NCI-H2029 treated with DMSO at 0.1 percent for 48 hours (cell line): ENCODE measurements around the gene IFRD2.
"Not testable (repeated sequence)": the region's sequence is repeated elsewhere in the genome, so short reads cannot be mapped to it uniquely, and the experiment has no call there.

ENCODE experiments used
- DNase-seq: peaks from one replicate; lab custom pipeline; 2025; lab: John Stamatoyannopoulos, UW

The IFRD2 gene

DNA sequence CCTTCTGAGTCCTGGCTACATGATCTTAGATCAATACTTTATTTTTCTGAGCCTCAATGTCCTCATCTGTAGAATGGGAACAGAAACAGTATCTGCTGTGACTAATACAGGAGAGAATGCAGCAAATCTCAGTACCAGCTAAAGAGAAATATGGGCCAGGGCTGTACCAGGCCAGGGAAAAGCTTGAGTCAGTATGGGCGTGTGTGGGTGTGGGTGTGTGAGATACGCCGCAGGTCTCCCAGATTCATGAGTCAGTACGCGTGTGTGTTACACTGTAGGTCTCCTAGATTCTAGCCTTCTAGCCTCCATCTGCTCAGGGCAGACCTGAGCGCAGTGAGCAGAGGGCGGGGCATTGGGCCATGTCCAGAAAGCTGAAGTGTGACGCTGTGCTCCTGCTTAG is 41.0 kb downstream of the IFRD2 start:
- DNase-seq: no peak

DNA sequence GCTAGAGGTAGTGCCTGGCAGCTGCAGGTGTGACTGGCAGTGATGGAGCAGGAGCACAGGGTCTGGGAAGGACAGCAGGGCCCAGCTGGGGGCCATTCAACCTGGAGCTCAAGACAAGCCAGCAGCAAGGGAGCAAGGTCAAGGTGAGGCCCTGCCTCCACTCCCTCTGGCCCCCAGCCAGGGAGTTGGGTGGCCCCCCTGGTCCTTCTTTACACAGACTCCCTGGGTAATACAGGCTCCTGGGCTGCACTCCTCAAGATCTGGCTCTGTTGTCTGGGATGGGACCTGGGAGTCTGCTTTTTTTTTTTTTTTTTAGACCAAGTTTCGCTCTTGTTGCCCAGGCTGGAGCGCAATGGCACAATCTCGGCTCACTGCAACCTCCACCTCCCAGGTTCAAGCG is 41.7 kb downstream of the IFRD2 start:
- no peak for DNase-seq

- DNase-seq: no peak
Observed at GRCh38 chr3:50249457-50249856, 42.8 kb downstream of the IFRD2 start.

DNA sequence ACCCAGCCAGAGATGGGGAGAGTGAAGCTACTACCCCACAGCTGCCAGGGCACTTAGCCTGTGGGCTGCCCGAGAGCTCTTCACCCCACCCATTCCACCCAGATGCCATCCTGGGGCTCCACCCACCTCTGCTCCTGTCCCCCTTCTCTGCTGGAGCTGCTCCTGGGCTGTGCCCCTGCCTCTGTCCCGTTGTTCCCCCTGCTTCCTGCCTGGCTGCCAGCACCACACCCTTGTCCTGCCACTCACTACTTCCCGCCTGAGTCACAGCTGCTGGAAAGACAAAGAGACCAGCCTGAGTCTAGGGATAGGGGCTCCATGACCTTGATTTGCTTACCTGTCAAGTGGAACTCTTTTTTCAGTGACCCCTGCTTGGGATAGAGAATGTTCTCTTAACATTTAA is 43.8 kb downstream of the IFRD2 start:
- no peak for DNase-seq

GRCh38 chr3:50246517-50246954 is 45.7 kb downstream of the IFRD2 start:
- no peak for DNase-seq

GRCh38 chr3:50245831-50246516 is 46.3 kb downstream of the IFRD2 start:
- DNase-seq: no peak

DNA sequence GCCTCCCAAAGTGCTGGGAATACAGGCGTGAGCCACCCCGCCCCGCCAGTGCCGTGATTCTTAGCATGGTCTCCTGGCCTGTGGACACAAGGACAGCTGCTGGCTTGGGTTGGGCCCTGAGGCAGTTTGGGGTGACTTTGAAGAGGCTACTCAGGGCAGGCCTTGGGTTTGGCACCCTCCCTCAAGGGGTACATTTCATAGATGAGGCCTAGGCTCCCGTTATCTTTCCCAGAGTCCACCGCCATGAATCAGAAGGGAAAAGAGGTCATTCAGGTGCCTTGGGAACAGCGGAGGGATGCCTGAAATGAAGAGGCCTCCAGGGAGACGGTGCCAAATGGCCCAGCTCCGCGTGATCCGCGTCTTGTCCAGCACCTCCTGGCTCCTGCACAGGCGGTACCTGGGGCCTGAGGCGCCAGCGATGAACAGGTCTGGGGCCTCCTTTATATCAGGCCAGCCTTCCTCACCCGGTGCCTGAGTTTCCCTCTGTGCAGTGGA is 46.9 kb downstream of the IFRD2 start:
- no peak for DNase-seq

GRCh38 chr3:50244813-50245212 is 47.4 kb downstream of the IFRD2 start:
- DNase-seq: not testable (repeated sequence)

- no peak for DNase-seq
Observed at GRCh38 chr3:50243543-50243895, 48.7 kb downstream of the IFRD2 start.

- no peak for DNase-seq
Observed at GRCh38 chr3:50242851-50243542, 49.2 kb downstream of the IFRD2 start.

- DNase-seq: no peak
Observed at GRCh38 chr3:50242381-50242770, 49.9 kb downstream of the IFRD2 start.

GRCh38 chr3:50241713-50242380 is 50.4 kb downstream of the IFRD2 start:
- no peak for DNase-seq

GRCh38 chr3:50241163-50241562 is 51.1 kb downstream of the IFRD2 start:
- DNase-seq: no peak

DNA sequence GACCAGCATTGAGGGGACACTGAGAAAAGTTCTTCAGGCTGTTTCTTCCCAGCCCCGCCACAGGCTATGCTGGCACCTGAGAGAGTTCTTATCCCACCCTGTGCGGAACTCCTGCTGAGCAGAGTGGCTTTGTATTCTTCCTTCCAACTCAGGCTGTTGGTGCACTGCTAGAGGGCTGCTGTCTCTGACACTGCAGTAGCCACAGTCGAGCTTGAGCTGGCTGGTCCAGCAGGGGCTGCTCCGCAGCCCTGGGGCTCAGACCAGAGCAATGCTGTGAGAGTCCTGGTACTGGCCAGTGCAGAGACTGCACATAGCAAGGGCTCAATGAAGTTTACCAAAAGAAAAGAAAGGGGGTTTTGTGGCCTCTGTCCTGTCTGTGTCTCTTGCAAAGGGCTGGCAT is 52.6 kb downstream of the IFRD2 start:
- DNase-seq: no peak

- DNase-seq: no peak
Observed at GRCh38 chr3:50238549-50239026, 53.6 kb downstream of the IFRD2 start.

- no peak for DNase-seq
Observed at GRCh38 chr3:50237754-50238548, 54.3 kb downstream of the IFRD2 start.
